Ovary (tissue), 9 donors: ENCODE results near the gene EFNA5. TPM values are rescaled to one million over a fixed set of nuclear protein-coding genes. Genes with fewer than 3 reads are reported as not detected.

Source experiments
- DNase-seq, 5 donors: peaks; one replicate each; pipeline ENCODE4 v3.0.0-alpha.2; 2019 to 2020
- H3K27ac ChIP-seq, 2 donors: fragments of 200-600 bp; one replicate each; pipeline versions ENCODE4 v1.5.1 to v1.8.0; 2019 to 2022
- H3K27me3 ChIP-seq: fragments of 200-600 bp; one replicate; pipeline ENCODE4 v1.8.0; 2022
- H3K36me3 ChIP-seq: fragments of 200-600 bp; sonication (generic); one replicate; pipeline ENCODE4 v1.5.1; 2019
- H3K4me1 ChIP-seq: one replicate; pipeline ENCODE4 v1.8.1; 2013; ENCODE audit warnings: mild to moderate bottlenecking, moderate library complexity; ENCODE audit not compliant: insufficient read depth
- H3K4me3 ChIP-seq: fragments of 200-600 bp; sonication (generic); one replicate; pipeline ENCODE4 v1.5.1; 2017
- H3K9me3 ChIP-seq, 2 donors: fragments of 200-600 bp in 1 of 2; sonication (generic) in 1 of 2; one replicate each; pipeline versions ENCODE4 v1.5.1 to v1.8.1; 2013 to 2019; ENCODE audit warnings: mild to moderate bottlenecking in 1 of 2, moderate library complexity in 1 of 2
- EP300 ChIP-seq: sonication (generic); formaldehyde crosslinking; IDR thresholded peaks from one replicate; pipeline ENCODE4 v1.6.1; 2017; ENCODE audit warnings: antibody characterized with exemption
- POLR2A ChIP-seq: fragments of 450-650 bp; IDR thresholded peaks from one replicate; pipeline ENCODE4 v1.6.1; 2017; ENCODE audit warnings: antibody characterized with exemption, mild to moderate bottlenecking, moderate library complexity
- WGBS, 3 donors: extraction: QIAGEN DNeasy Blood & Tissue Kit in 1 of 3; methylation state at CpG; one replicate each; pipeline versions ENCODE4 v1.1.5 to v1.1.7; 2013 to 2017; 5-methylcytosine and 5-hydroxymethylcytosine counted together
- intact Hi-C, 4 donors: fragments of 100-400 bp; cut with DNase I; formaldehyde crosslinking; loops; one replicate each; pipeline versions ENCODE4 v1.11.0 to v1.15.1; 2022 to 2023
- polyA plus RNA-seq, 2 donors: library from polyadenylated mRNA; stranded (reverse); fragments of 200-250 nt in 1 of 2; fragments of 350-450 nt in 1 of 2; fragmentation: Illumina TruSeq in 1 of 2; extraction: RNeasy Lipid Tissue Mini Kit (QIAGEN cat#74804) in 1 of 2; gene quantifications; one replicate each; pipeline ENCODE4 v1.2.3, GENCODE V29; 2013 to 2014
- total RNA-seq, 7 donors: library from RNA; depleted of rRNA in 2 of 7; stranded (reverse); fragments of >200 nt in 2 of 7; fragmentation: NEBNext Ultra II Directional in 3 of 7; extraction: Animal tissue kit (Norgen Biotek cat#: 25700) in 3 of 7; gene quantifications; one replicate each; pipeline versions ENCODE4 v1.1.0 to v1.2.4, GENCODE V29; 2016 to 2023
- TF ChIP-seq, protein P1 (sequence below), 3 donors: fragments of 450-650 bp in 2 of 3; fragments of 200-600 bp in 1 of 3; IDR thresholded peaks; one replicate each; pipeline versions ENCODE4 v1.5.1 to v1.8.0; 2016 to 2022; ENCODE audit warnings: antibody characterized with exemption in 3 of 3, mild to moderate bottlenecking in 1 of 3
- donor health status: DM: no; HTN: no; CAD: no; lungs with moderate emphysema.
- donor health status: DM: no; HTN: no; CAD: no.
- donor health status: Bipolar disorder and iron deficiency.
- donor health status: DM: yes; HTN: yes; CAD: no.
- donor health status: DM: no; HTN: no; CAD: no.
- donor health status: DM: yes; HTN: yes; CAD: no.

Gene EFNA5
- total and polyA plus RNA-seq, 9 donors: 1.5 to 20.6 (median 7.7) TPM

DNA sequence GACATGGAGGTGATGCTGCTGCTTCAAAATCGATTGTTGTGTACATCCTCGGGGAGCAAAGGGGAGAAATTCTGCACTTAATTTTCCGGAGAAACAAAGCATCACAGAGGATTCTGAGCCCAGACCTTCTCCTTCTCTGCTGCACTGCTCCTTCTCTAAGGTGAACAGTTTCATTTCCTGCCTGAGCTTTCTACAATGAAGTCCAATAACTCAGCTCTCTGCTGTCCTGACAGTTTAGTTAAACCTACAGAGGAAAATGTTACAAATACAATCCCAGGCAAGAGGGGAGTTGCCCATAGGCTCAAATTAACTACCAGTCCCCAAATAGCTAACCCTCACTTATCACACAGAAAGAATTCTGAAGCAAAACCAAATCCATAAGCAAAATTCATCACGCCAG, 206.3 kb downstream of the EFNA5 start:
- WGBS, 3 donors: 42 to 57% (median 48%) methylated on average over 4 of the region's 4 CpGs
- Histone ChIP-seq H3K9me3 (no peaks in the 10 kb centered on the region), H3K36me3 (no peaks in the 10 kb centered on the region), H3K4me3 (no peak overlapping the region), H3K27me3 (no peaks in the 10 kb centered on the region), H3K4me1 (no peaks in the 10 kb centered on the region), H3K27ac (no peak overlapping the region)
- intact Hi-C loops: no loop called here
- DNase-seq: no peak
- TF ChIP-seq, protein P1, sequence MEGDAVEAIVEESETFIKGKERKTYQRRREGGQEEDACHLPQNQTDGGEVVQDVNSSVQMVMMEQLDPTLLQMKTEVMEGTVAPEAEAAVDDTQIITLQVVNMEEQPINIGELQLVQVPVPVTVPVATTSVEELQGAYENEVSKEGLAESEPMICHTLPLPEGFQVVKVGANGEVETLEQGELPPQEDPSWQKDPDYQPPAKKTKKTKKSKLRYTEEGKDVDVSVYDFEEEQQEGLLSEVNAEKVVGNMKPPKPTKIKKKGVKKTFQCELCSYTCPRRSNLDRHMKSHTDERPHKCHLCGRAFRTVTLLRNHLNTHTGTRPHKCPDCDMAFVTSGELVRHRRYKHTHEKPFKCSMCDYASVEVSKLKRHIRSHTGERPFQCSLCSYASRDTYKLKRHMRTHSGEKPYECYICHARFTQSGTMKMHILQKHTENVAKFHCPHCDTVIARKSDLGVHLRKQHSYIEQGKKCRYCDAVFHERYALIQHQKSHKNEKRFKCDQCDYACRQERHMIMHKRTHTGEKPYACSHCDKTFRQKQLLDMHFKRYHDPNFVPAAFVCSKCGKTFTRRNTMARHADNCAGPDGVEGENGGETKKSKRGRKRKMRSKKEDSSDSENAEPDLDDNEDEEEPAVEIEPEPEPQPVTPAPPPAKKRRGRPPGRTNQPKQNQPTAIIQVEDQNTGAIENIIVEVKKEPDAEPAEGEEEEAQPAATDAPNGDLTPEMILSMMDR (IDR thresholded peaks at IDR 0.05): no peak
- TF ChIP-seq POLR2A (no peak), EP300 (no peak)

DNA sequence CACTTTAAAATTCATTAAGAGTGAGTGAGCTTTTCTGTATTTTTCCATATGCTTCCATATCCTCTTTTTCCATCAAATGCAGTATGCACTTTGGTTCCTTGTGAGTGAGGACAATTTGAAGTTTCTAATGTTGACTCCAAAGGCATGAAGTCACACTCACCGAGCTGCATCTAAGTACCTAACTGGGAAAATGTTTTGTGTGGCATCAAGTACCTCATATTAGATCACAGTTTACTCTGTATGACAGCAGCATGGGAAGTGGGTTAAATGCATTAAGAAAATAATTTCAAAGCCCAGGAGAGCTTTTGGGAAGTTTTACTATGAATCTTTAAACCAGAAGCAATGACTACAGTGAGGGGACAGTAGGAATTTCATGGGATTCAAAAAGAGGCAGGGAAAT, 207.0 kb downstream of the EFNA5 start:
- TF ChIP-seq POLR2A (no peak), EP300 (no peak)
- TF ChIP-seq, protein P1 (IDR thresholded peaks at IDR 0.05): no peak
- Histone ChIP-seq H3K4me3 (no peak overlapping the region), H3K9me3 (no peaks in the 10 kb centered on the region), H3K4me1 (no peaks in the 10 kb centered on the region), H3K36me3 (no peaks in the 10 kb centered on the region), H3K27me3 (no peaks in the 10 kb centered on the region), H3K27ac (no peak overlapping the region)
- intact Hi-C loops: no loop called here
- 87 to 97% (median 91%) methylated on average over 1 of the region's 1 CpG for WGBS, 3 donors
- no peak for DNase-seq

DNA sequence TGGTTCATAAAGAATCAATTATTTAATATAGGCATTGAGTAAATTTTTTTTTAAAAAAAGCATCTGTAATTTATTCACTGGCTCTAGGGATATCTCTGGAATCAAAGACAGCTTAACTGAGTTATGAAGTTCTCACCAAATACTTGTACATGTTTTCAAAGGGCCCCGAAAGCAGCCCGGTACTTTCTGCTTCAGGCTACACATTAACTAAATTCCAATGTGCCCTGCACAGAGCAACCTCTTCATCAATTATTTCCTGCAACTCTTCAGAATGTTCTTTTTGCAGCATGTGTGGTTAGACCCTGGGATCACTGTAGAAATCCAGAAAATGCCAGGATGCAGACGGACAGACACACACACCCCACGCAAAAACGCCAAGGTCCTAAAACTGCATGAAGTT, 209.0 kb downstream of the EFNA5 start:
- no peaks in the 10 kb centered on the region for H3K9me3 ChIP-seq
- H3K4me3 ChIP-seq: no peak overlapping the region
- no peak for DNase-seq
- no peak overlapping the region for H3K27ac ChIP-seq
- TF ChIP-seq, protein P1 (IDR thresholded peaks at IDR 0.05): no peak
- no peak for TF ChIP-seq POLR2A
- TF ChIP-seq EP300: no peak
- WGBS, 3 donors: 86 to 93% (median 92%) methylated on average over 5 of the region's 5 CpGs
- no peaks in the 10 kb centered on the region for H3K4me1 ChIP-seq
- no peaks in the 10 kb centered on the region for H3K36me3 ChIP-seq
- intact Hi-C loops: no loop called here
- H3K27me3 ChIP-seq: no peaks in the 10 kb centered on the region

DNA sequence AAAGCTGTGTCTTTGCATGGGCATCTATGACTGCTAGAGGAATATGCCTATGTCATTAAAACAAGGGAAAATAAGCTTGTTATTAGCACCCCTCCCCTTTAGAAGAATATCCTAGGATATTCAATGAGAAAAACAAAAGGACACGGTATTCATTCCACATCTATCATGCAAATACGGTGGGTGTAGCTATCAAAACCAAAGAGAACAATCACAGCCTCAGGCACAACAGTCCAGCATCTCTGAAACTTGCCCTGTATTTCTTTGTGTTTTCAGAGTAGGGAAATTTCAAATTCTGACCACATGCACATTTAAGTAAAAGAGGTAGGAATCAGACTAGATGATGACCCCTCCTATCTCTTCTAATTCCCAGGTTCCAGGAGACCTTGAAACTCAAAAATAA, 209.9 kb downstream of the EFNA5 start:
- WGBS, 3 donors: 71 to 76% (median 75%) methylated on average over 2 of the region's 2 CpGs
- H3K36me3 ChIP-seq: no peaks in the 10 kb centered on the region

More for the DNA sequence above, 209.9 kb downstream of the EFNA5 start:
- Histone ChIP-seq H3K9me3 (no peaks in the 10 kb centered on the region), H3K4me1 (no peaks in the 10 kb centered on the region), H3K27me3 (no peaks in the 10 kb centered on the region), H3K27ac (no peak overlapping the region), H3K4me3 (no peak overlapping the region)
- TF ChIP-seq, protein P1 (IDR thresholded peaks at IDR 0.05): no peak
- TF ChIP-seq POLR2A (no peak), EP300 (no peak)
- intact Hi-C loops: no loop called here
- no peak for DNase-seq
